ENCODE data around the gene BCAS1.

DNA sequence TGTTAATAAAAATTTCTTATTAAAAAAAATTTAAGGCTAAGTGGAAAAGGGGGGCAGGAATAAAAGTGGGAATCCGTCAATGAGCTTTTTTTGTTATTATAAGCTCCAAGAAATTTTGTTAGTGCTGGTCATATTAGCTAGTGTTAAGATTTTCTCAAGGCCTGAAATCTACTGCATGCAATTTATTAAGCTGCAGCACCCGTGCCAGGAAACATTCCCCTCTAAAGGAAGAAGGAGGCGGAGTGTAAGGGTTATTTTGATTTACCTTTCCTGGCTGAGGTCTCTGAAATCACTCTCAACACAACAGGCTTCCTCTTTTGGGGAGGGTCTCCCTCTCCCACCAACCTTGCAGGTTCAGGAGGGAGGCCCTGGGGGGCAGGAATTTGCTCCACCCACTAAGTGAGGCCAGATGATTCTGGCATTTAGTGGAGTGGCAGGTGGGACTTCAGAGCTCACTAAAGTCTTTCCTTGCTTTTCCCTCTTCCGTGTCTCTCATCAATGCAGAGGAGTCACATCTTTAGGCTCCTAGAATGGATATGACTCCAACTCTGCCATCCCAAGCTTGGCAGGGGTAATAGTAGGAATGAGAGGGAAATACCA is 168.8 kb downstream of the BCAS1 start:
- TF ChIP-seq, protein P1, sequence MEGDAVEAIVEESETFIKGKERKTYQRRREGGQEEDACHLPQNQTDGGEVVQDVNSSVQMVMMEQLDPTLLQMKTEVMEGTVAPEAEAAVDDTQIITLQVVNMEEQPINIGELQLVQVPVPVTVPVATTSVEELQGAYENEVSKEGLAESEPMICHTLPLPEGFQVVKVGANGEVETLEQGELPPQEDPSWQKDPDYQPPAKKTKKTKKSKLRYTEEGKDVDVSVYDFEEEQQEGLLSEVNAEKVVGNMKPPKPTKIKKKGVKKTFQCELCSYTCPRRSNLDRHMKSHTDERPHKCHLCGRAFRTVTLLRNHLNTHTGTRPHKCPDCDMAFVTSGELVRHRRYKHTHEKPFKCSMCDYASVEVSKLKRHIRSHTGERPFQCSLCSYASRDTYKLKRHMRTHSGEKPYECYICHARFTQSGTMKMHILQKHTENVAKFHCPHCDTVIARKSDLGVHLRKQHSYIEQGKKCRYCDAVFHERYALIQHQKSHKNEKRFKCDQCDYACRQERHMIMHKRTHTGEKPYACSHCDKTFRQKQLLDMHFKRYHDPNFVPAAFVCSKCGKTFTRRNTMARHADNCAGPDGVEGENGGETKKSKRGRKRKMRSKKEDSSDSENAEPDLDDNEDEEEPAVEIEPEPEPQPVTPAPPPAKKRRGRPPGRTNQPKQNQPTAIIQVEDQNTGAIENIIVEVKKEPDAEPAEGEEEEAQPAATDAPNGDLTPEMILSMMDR (IDR thresholded peaks at IDR 0.05; ENCODE audit: low read length), result no peak
- TF ChIP-seq EZH2 (optimal IDR thresholded peaks at IDR 0.05; ENCODE audit: low read depth, low read length) (no peak), EZH2phosphoT487 (IDR thresholded peaks at IDR 0.05; ENCODE audit: low read length) (no peak)
